Hepatocyte (in vitro differentiated cells): Measurements from ENCODE around the gene TREML2. TPM values are rescaled to one million over a fixed set of nuclear protein-coding genes. Genes with fewer than 3 reads are reported as not detected.
A peak's percentile ranks its signal among the peaks of the same experiment; 100 is the strongest.

Experiments
- DNase-seq: peaks from one replicate; pipeline ENCODE4 v3.0.0-alpha.2; 2016; ENCODE audit warnings: low spot score
- H2AFZ ChIP-seq: fragments of 200-600 bp; sonication (generic); 2 replicates; pipeline ENCODE4 v1.6.0; 2016; ENCODE audit warnings: antibody characterized with exemption, mild to moderate bottlenecking
- H3K27ac ChIP-seq: fragments of 200-600 bp; sonication (generic); 2 replicates; pipeline ENCODE4 v1.5.1; 2016; ENCODE audit warnings: mild to moderate bottlenecking
- H3K27me3 ChIP-seq: fragments of 200-600 bp; sonication (generic); 2 replicates; pipeline ENCODE4 v1.6.1; 2016
- H3K36me3 ChIP-seq: fragments of 200-600 bp; sonication (generic); replicated peaks from 2 replicates; pipeline ENCODE4 v1.5.1; 2016; ENCODE audit warnings: low read depth; ENCODE audit not compliant: insufficient read depth
- H3K4me1 ChIP-seq: fragments of 200-600 bp; sonication (generic); 2 replicates; pipeline ENCODE4 v1.5.1; 2016; ENCODE audit warnings: mild to moderate bottlenecking, moderate library complexity; ENCODE audit not compliant: insufficient read depth
- H3K4me2 ChIP-seq: fragments of 200-600 bp; sonication (generic); 2 replicates; pipeline ENCODE4 v1.6.0; 2016
- H3K4me3 ChIP-seq: fragments of 200-600 bp; sonication (generic); 2 replicates; pipeline ENCODE4 v1.5.1; 2016; ENCODE audit warnings: mild to moderate bottlenecking
- H3K79me2 ChIP-seq: fragments of 200-600 bp; sonication (generic); 2 replicates; pipeline ENCODE4 v1.6.0; 2017; ENCODE audit warnings: mild to moderate bottlenecking
- H3K9me2 ChIP-seq: fragments of 200-600 bp; sonication (generic); replicated peaks from 2 replicates; pipeline ENCODE4 v1.6.0; 2017; ENCODE audit warnings: mild to moderate bottlenecking; ENCODE audit not compliant: insufficient read depth
- H3K9me3 ChIP-seq: fragments of 200-600 bp; sonication (generic); 2 replicates; pipeline ENCODE4 v1.5.1; 2016; ENCODE audit warnings: low read depth, mild to moderate bottlenecking
- H4K20me1 ChIP-seq: fragments of 200-600 bp; sonication (generic); 2 replicates; pipeline ENCODE4 v1.6.0; 2016; ENCODE audit warnings: mild to moderate bottlenecking; ENCODE audit not compliant: insufficient read depth, poor library complexity, severe bottlenecking
- CTCF ChIP-seq: fragments of 200-600 bp; sonication (generic); IDR thresholded peaks from 2 replicates; pipeline ENCODE4 v1.5.1; 2016; ENCODE audit warnings: antibody characterized with exemption, mild to moderate bottlenecking; ENCODE audit not compliant: poor library complexity
- EZH2 ChIP-seq: fragments of 200-600 bp; sonication (generic); IDR thresholded peaks from 2 replicates; pipeline ENCODE4 v1.6.1; 2016; ENCODE audit warnings: antibody characterized with exemption, mild to moderate bottlenecking, borderline replicate concordance
- EZH2phosphoT487 ChIP-seq: fragments of 200-600 bp; sonication (generic); IDR thresholded peaks from one replicate; pipeline ENCODE4 v1.6.1; 2018; ENCODE audit warnings: antibody characterized with exemption, mild to moderate bottlenecking, low read depth, moderate library complexity; ENCODE audit not compliant: unreplicated experiment, severe bottlenecking
- WGBS: methylation state at CpG from one replicate; pipeline ENCODE4 v1.1.6; 2016; ENCODE audit warnings: low lambda C conversion rate; ENCODE audit errors: missing lambda C conversion rate; 5-methylcytosine and 5-hydroxymethylcytosine counted together
- polyA plus RNA-seq: library from polyadenylated mRNA; unstranded; fragments of >200 nt; fragmentation: Nextera tagmentation; extraction: Ambion mirVana; gene quantifications from 2 replicates; pipeline ENCODE4 v1.2.1, GENCODE V29; 2016
- total RNA-seq: library from RNA; depleted of rRNA; stranded (reverse); fragments of >200 nt; gene quantifications from 2 replicates; pipeline ENCODE4 v1.2.3, GENCODE V29; 2014

TREML2 gene
- total and polyA plus RNA-seq, 2 experiments from 2014 or later: 0.40 TPM; not detected in 1

- Histone ChIP-seq H3K4me3 (no peak overlapping the region), H3K9me2 (no peaks in the 10 kb centered on the region), H3K79me2 (no peaks in the 10 kb centered on the region), H3K27me3 (no peaks in the 10 kb centered on the region), H3K36me3 (no peaks in the 10 kb centered on the region), H3K27ac (no peak overlapping the region), H3K4me2 (peak overlapping the region; percentile 48), H3K4me1 (peaks cover 9% of the 10 kb centered on the region), H3K9me3 (no peaks in the 10 kb centered on the region), H4K20me1 (no peaks in the 10 kb centered on the region), H2AFZ (no peak overlapping the region)
- TF ChIP-seq CTCF (no peak), EZH2 (no peak), EZH2phosphoT487 (no peak)
- no peak for DNase-seq
- WGBS: 30% methylated on average over 7 of the region's 7 CpGs
Observed at GRCh38 chr6:41155132-41155805, 45.7 kb downstream of the TREML2 start.

GRCh38 chr6:41153992-41154625 is 46.8 kb downstream of the TREML2 start, which contains the start of gene TREML1:
Gene TREML1, minus strand, starts transcription at chr6:41154347. Its CDS starts 59 bp downstream, at chr6:41154288.
- DNase-seq: no peak
- Histone ChIP-seq H3K9me2 (no peaks in the 10 kb centered on the region), H3K79me2 (no peaks in the 10 kb centered on the region), H2AFZ (no peak within 1 kb of the TSS), H3K4me3 (no peak within 1 kb of the TSS), H4K20me1 (no peaks in the 10 kb centered on the region), H3K4me2 (peak within 1 kb of the TSS; percentile 48), H3K27me3 (no peaks in the 10 kb centered on the region), H3K27ac (no peak within 1 kb of the TSS), H3K4me1 (peaks cover 9% of the 10 kb centered on the region), H3K36me3 (no peaks in the 10 kb centered on the region), H3K9me3 (no peaks in the 10 kb centered on the region)
- TF ChIP-seq EZH2 (no peak), EZH2phosphoT487 (no peak), CTCF (no peak)
- 87% methylated on average over 5 of the region's 5 CpGs for WGBS

GRCh38 chr6:41153451-41153850 is 47.5 kb downstream of the TREML2 start:
- no peak overlapping the region for H3K4me3 ChIP-seq
- no peak for DNase-seq
- no peak overlapping the region for H3K4me2 ChIP-seq
- H3K4me1 ChIP-seq: peaks cover 9% of the 10 kb centered on the region
- H3K9me2 ChIP-seq: no peaks in the 10 kb centered on the region
- no peak overlapping the region for H2AFZ ChIP-seq
- no peaks in the 10 kb centered on the region for H4K20me1 ChIP-seq
- H3K27me3 ChIP-seq: no peaks in the 10 kb centered on the region
- H3K79me2 ChIP-seq: no peaks in the 10 kb centered on the region
- no peak overlapping the region for H3K27ac ChIP-seq
- H3K9me3 ChIP-seq: no peaks in the 10 kb centered on the region
- TF ChIP-seq EZH2phosphoT487: no peak
- TF ChIP-seq CTCF: no peak
- TF ChIP-seq EZH2: no peak
- 86% methylated on average over 3 of the region's 4 CpGs for WGBS
- H3K36me3 ChIP-seq: no peaks in the 10 kb centered on the region
